ENCODE measurements around the gene NUDT1.

Gene NUDT1

GRCh38 chr7:2220954-2221353, 21.1 kb upstream of the NUDT1 start:
- in situ Hi-C loops (cut with MboI; ENCODE audit: low sequenced_read_pairs) = loop anchor here (25.0 kb wide), 1 partner anchor 434 kb away; no protein-coding TSS in a partner anchor

GRCh38 chr7:2222516-2222915, 19.5 kb upstream of the NUDT1 start:
- in situ Hi-C loops (cut with MboI; ENCODE audit: low sequenced_read_pairs) = loop anchor here (25.0 kb wide), 1 partner anchor 435 kb away; no protein-coding TSS in a partner anchor

- in situ Hi-C loops (cut with MboI; ENCODE audit: low sequenced_read_pairs) = loop anchor here (25.0 kb wide), 1 partner anchor 436 kb away; no protein-coding TSS in a partner anchor
Measured at GRCh38 chr7:2223321-2223720, 18.7 kb upstream of the NUDT1 start.

GRCh38 chr7:2224491-2224928, 17.5 kb upstream of the NUDT1 start:
- in situ Hi-C loops (cut with MboI; ENCODE audit: low sequenced_read_pairs) = loop anchor here (25.0 kb wide), 1 partner anchor 437 kb away; no protein-coding TSS in a partner anchor

GRCh38 chr7:2224934-2225333, 17.1 kb upstream of the NUDT1 start:
- in situ Hi-C loops (cut with MboI; ENCODE audit: low sequenced_read_pairs) = loop anchor here (25.0 kb wide), 1 partner anchor 438 kb away; no protein-coding TSS in a partner anchor

- in situ Hi-C loops (cut with MboI; ENCODE audit: low sequenced_read_pairs) = no loop called here
Measured at GRCh38 chr7:2225336-2225735, 16.7 kb upstream of the NUDT1 start.

- in situ Hi-C loops (cut with MboI; ENCODE audit: low sequenced_read_pairs) = no loop called here
Measured at GRCh38 chr7:2225830-2226229, 16.2 kb upstream of the NUDT1 start.

- in situ Hi-C loops (cut with MboI; ENCODE audit: low sequenced_read_pairs) = no loop called here
Measured at GRCh38 chr7:2227699-2228098, 14.3 kb upstream of the NUDT1 start.

- in situ Hi-C loops (cut with MboI; ENCODE audit: low sequenced_read_pairs) = no loop called here
Measured at GRCh38 chr7:2228921-2229320, 13.1 kb upstream of the NUDT1 start.

- in situ Hi-C loops (cut with MboI; ENCODE audit: low sequenced_read_pairs) = no loop called here
Measured at GRCh38 chr7:2229467-2229866, 12.6 kb upstream of the NUDT1 start.

GRCh38 chr7:2230226-2230625, 11.8 kb upstream of the NUDT1 start:
- in situ Hi-C loops (cut with MboI; ENCODE audit: low sequenced_read_pairs) = no loop called here

- in situ Hi-C loops (cut with MboI; ENCODE audit: low sequenced_read_pairs) = no loop called here
Measured at GRCh38 chr7:2230882-2231281, 11.1 kb upstream of the NUDT1 start.

GRCh38 chr7:2231992-2232765, 9.8 kb upstream of the NUDT1 start:
- in situ Hi-C loops (cut with MboI; ENCODE audit: low sequenced_read_pairs) = no loop called here

GRCh38 chr7:2232766-2233520, 9.1 kb upstream of the NUDT1 start, which contains the start of gene MAD1L1:
TSS of gene MAD1L1 (minus strand) at chr7:2232945. CDS start at chr7:2230133, 2,812 bp downstream.
- in situ Hi-C loops (cut with MboI; ENCODE audit: low sequenced_read_pairs) = no loop called here

GRCh38 chr7:2233926-2234325, 8.1 kb upstream of the NUDT1 start:
- in situ Hi-C loops (cut with MboI; ENCODE audit: low sequenced_read_pairs) = no loop called here

GRCh38 chr7:2237109-2237602, 4.9 kb upstream of the NUDT1 start:
- in situ Hi-C loops (cut with MboI; ENCODE audit: low sequenced_read_pairs) = no loop called here

GRCh38 chr7:2239242-2239641, 2.8 kb upstream of the NUDT1 start:
- in situ Hi-C loops (cut with MboI; ENCODE audit: low sequenced_read_pairs) = no loop called here

- in situ Hi-C loops (cut with MboI; ENCODE audit: low sequenced_read_pairs) = no loop called here
Measured at GRCh38 chr7:2242541-2243429, 759 bp downstream of the NUDT1 start.

- in situ Hi-C loops (cut with MboI; ENCODE audit: low sequenced_read_pairs) = no loop called here
Measured at GRCh38 chr7:2243458-2243857, 1.4 kb downstream of the NUDT1 start.

- in situ Hi-C loops (cut with MboI; ENCODE audit: low sequenced_read_pairs) = no loop called here
Measured at GRCh38 chr7:2244404-2244995, 2.5 kb downstream of the NUDT1 start.
